PC-9 (cell line): ENCODE results near the gene RASGRF1. TPM values are rescaled to one million over a fixed set of nuclear protein-coding genes. Genes with fewer than 3 reads are reported as not detected.

Experiments
- BruUV-seq: library from RNA; stranded (reverse); fragments of 400-500 nt; replicated peaks from 2 replicates; lab custom pipeline; 2021; lab: Mats Ljungman, UMichigan
- CTCF ChIA-PET: fragments of 300-600 bp; sonication (Branson Sonifier 250); formaldehyde crosslinking; loops from one replicate; lab custom pipeline; 2022; ENCODE audit warnings: antibody characterized with exemption; lab: Charles Lee
- POLR2A ChIA-PET: fragments of 300-600 bp; sonication (Branson Sonifier 250); formaldehyde crosslinking; loops from one replicate; lab custom pipeline; 2022; ENCODE audit warnings: antibody characterized with exemption; ENCODE audit not compliant: unreplicated experiment; lab: Charles Lee
- DNase-seq, 2 experiments: peaks; one replicate each; pipeline versions ENCODE4 v3.0.0 to v3.0.0-alpha.2; 2015 to 2022; ENCODE audit warnings: mixed read lengths in 1 of 2
- H2AFZ ChIP-seq: fragments of 200-600 bp; sonication (generic); 2 replicates; pipeline ENCODE4 v1.8.1; 2017; ENCODE audit warnings: antibody characterized with exemption
- H3F3A ChIP-seq: fragments of 200-600 bp; sonication (generic); 2 replicates; pipeline ENCODE4 v1.8.1; 2017; ENCODE audit warnings: antibody characterized with exemption, mild to moderate bottlenecking, low read depth; ENCODE audit not compliant: insufficient read depth
- H3K27ac ChIP-seq: fragments of 200-600 bp; sonication (generic); 2 replicates; pipeline ENCODE4 v1.6.1; 2016; ENCODE audit warnings: mixed run types
- H3K27me3 ChIP-seq: fragments of 200-600 bp; sonication (generic); 2 replicates; pipeline ENCODE4 v1.6.1; 2016; ENCODE audit warnings: low read depth, mixed run types; ENCODE audit not compliant: insufficient read depth
- H3K36me3 ChIP-seq: fragments of 200-600 bp; sonication (generic); 2 replicates; pipeline ENCODE4 v1.6.1; 2016; ENCODE audit warnings: low read depth, mixed run types
- H3K4me1 ChIP-seq: fragments of 200-600 bp; sonication (generic); replicated peaks from 2 replicates; pipeline ENCODE4 v1.6.1; 2016; ENCODE audit warnings: mixed run types; ENCODE audit not compliant: insufficient read depth
- H3K4me2 ChIP-seq: fragments of 200-600 bp; sonication (generic); 2 replicates; pipeline ENCODE4 v1.6.1; 2017; ENCODE audit warnings: mixed run types
- H3K4me3 ChIP-seq: fragments of 200-600 bp; sonication (generic); 2 replicates; pipeline ENCODE4 v1.6.1; 2016; ENCODE audit warnings: mixed run types
- H3K79me2 ChIP-seq: fragments of 200-600 bp; sonication (generic); 2 replicates; pipeline ENCODE4 v1.6.1; 2017; ENCODE audit warnings: low read depth, mixed run types
- H3K9me2 ChIP-seq: fragments of 200-600 bp; sonication (generic); 2 replicates; pipeline ENCODE4 v1.8.1; 2017; ENCODE audit warnings: mild to moderate bottlenecking; ENCODE audit not compliant: insufficient read depth
- H3K9me3 ChIP-seq: fragments of 200-600 bp; sonication (generic); 2 replicates; pipeline ENCODE4 v1.8.1; 2016; ENCODE audit warnings: low read depth; ENCODE audit not compliant: insufficient read depth
- H4K20me1 ChIP-seq: fragments of 200-600 bp; sonication (generic); 2 replicates; pipeline ENCODE4 v1.8.1; 2017; ENCODE audit not compliant: insufficient read depth
- CTCF ChIP-seq: fragments of 200-600 bp; sonication (generic); conservative IDR thresholded peaks from 2 replicates; pipeline ENCODE4 v1.6.1; 2017; ENCODE audit warnings: mixed run types, antibody characterized with exemption, mild to moderate bottlenecking, moderate library complexity
- EZH2 ChIP-seq: fragments of 200-600 bp; sonication (generic); IDR thresholded peaks from 2 replicates; pipeline ENCODE4 v1.8.0; 2017; ENCODE audit warnings: antibody characterized with exemption, low read depth
- intact Hi-C: fragments of 100-400 bp; cut with micrococcal nuclease; formaldehyde crosslinking; loops from one replicate; pipeline ENCODE4 v1.10.0; 2022; ENCODE audit not compliant: unreplicated experiment
- total RNA-seq: library from RNA; stranded (reverse); gene quantifications from 2 replicates; pipeline ENCODE4 v1.2.3, GENCODE V29; 2021

The RASGRF1 gene
- total RNA-seq, 1 experiment from 2014 or later = 6.0 TPM

- H3K79me2 ChIP-seq = no peaks in the 10 kb centered on the region
- no peak for TF ChIP-seq EZH2
- TF ChIP-seq CTCF = no peak
- H3K4me2 ChIP-seq = no peak overlapping the region
- peaks cover 29% of the 10 kb centered on the region for H3K4me1 ChIP-seq
- H2AFZ ChIP-seq = no peak overlapping the region
- no peaks in the 10 kb centered on the region for H3K9me2 ChIP-seq
- H4K20me1 ChIP-seq = no peaks in the 10 kb centered on the region
- BruUV-seq = no TSS peak
- POLR2A ChIA-PET = no interaction called here
- H3K9me3 ChIP-seq = no peaks in the 10 kb centered on the region
- CTCF ChIA-PET = no interaction called here
- no peak overlapping the region for H3K4me3 ChIP-seq
- DNase-seq = no peak
- H3K27me3 ChIP-seq = no peaks in the 10 kb centered on the region
- H3K27ac ChIP-seq = no peak overlapping the region
- intact Hi-C loops = no loop called here
- peaks cover 7% of the 10 kb centered on the region for H3F3A ChIP-seq
- H3K36me3 ChIP-seq = no peaks in the 10 kb centered on the region
Measured at GRCh38 chr15:78974272-78974918, 116.2 kb downstream of the RASGRF1 start.

GRCh38 chr15:78969687-78970349 lies 120.8 kb downstream of the RASGRF1 start:
- H3K9me3 ChIP-seq = no peaks in the 10 kb centered on the region
- POLR2A ChIA-PET = no interaction called here
- no peaks in the 10 kb centered on the region for H3K27me3 ChIP-seq
- H3K79me2 ChIP-seq = no peaks in the 10 kb centered on the region
- peak overlapping the region; percentile 41 for H3K4me2 ChIP-seq
- no peak overlapping the region for H3K4me3 ChIP-seq
- peaks cover 13% of the 10 kb centered on the region for H3F3A ChIP-seq
- CTCF ChIA-PET = interaction anchor here (1.3 kb wide), 1 partner anchor 10 kb away, joined by 4 read pairs; no protein-coding TSS in a partner anchor
- BruUV-seq = no TSS peak
- H2AFZ ChIP-seq = no peak overlapping the region
- peak overlapping the region; percentile 52 for H3K27ac ChIP-seq
- intact Hi-C loops = no loop called here
- H3K36me3 ChIP-seq = no peaks in the 10 kb centered on the region
- peaks cover 52% of the 10 kb centered on the region for H3K4me1 ChIP-seq
- TF ChIP-seq CTCF = no peak
- TF ChIP-seq EZH2 = no peak
- H3K9me2 ChIP-seq = no peaks in the 10 kb centered on the region
- DNase-seq = no peak
- no peaks in the 10 kb centered on the region for H4K20me1 ChIP-seq

GRCh38 chr15:78968539-78969271 lies 121.9 kb downstream of the RASGRF1 start:
- Histone ChIP-seq H3K4me3 (no peak overlapping the region; the same call in 1 of the 2 replicates), H3K4me2 (peak overlapping the region; percentile 41), H3K9me3 (no peaks in the 10 kb centered on the region), H3K27me3 (no peaks in the 10 kb centered on the region), H3K79me2 (no peaks in the 10 kb centered on the region), H3K27ac (peak overlapping the region; percentile 52), H3K4me1 (peaks cover 52% of the 10 kb centered on the region), H3K36me3 (no peaks in the 10 kb centered on the region), H3K9me2 (no peaks in the 10 kb centered on the region), H4K20me1 (no peaks in the 10 kb centered on the region), H2AFZ (no peak overlapping the region), H3F3A (peaks cover 13% of the 10 kb centered on the region)
- BruUV-seq = no TSS peak
- DNase-seq = peak; percentile 40 to 72
- ChIA-PET CTCF (no interaction called here), POLR2A (no interaction called here)
- TF ChIP-seq CTCF (no peak), EZH2 (no peak)
- intact Hi-C loops = loop anchor here (1.0 kb wide), 1 partner anchor 16 kb away; no protein-coding TSS in a partner anchor
